WERI-Rb-1 (cell line): ENCODE results near the gene ANO4.

Source experiments
- DNase-seq: peaks from one replicate; pipeline ENCODE4 v3.0.0-alpha.2; 2020
- H3K27ac ChIP-seq: fragments of 250-450 bp; sonication (Bioruptor Pico); 2 replicates; pipeline ENCODE4 v1.5.1; 2020; ENCODE audit warnings: mild to moderate bottlenecking, moderate library complexity
- H3K27me3 ChIP-seq: fragments of 250-450 bp; sonication (Bioruptor Pico); 2 replicates; pipeline ENCODE4 v1.5.1; 2021; ENCODE audit warnings: mild to moderate bottlenecking, low read depth, moderate library complexity; ENCODE audit not compliant: insufficient read depth, severe bottlenecking
- H3K36me3 ChIP-seq: fragments of 250-450 bp; sonication (Bioruptor Pico); 2 replicates; pipeline ENCODE4 v1.5.1; 2020; ENCODE audit warnings: mild to moderate bottlenecking, moderate library complexity
- H3K4me3 ChIP-seq: 2 replicates; pipeline ENCODE4 v1.5.1; 2011; ENCODE audit warnings: low read depth, mild to moderate bottlenecking, control low read depth, low read length
- H3K9me3 ChIP-seq: fragments of 250-450 bp; sonication (Bioruptor Pico); 2 replicates; pipeline ENCODE4 v1.5.1; 2021; ENCODE audit warnings: mild to moderate bottlenecking, moderate library complexity; ENCODE audit not compliant: severe bottlenecking
- TF ChIP-seq, protein P1 (sequence below): IDR thresholded peaks from 2 replicates; pipeline ENCODE4 v1.5.1; 2011; ENCODE audit warnings: low read depth, mild to moderate bottlenecking, control low read depth, inconsistent platforms, low read length

Gene ANO4

GRCh38 chr12:100830003-100830795, 35.6 kb downstream of the ANO4 start:
- TF ChIP-seq, protein P1, sequence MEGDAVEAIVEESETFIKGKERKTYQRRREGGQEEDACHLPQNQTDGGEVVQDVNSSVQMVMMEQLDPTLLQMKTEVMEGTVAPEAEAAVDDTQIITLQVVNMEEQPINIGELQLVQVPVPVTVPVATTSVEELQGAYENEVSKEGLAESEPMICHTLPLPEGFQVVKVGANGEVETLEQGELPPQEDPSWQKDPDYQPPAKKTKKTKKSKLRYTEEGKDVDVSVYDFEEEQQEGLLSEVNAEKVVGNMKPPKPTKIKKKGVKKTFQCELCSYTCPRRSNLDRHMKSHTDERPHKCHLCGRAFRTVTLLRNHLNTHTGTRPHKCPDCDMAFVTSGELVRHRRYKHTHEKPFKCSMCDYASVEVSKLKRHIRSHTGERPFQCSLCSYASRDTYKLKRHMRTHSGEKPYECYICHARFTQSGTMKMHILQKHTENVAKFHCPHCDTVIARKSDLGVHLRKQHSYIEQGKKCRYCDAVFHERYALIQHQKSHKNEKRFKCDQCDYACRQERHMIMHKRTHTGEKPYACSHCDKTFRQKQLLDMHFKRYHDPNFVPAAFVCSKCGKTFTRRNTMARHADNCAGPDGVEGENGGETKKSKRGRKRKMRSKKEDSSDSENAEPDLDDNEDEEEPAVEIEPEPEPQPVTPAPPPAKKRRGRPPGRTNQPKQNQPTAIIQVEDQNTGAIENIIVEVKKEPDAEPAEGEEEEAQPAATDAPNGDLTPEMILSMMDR, result no peak
- Histone ChIP-seq H3K27ac (no peak overlapping the region), H3K27me3 (no peaks in the 10 kb centered on the region), H3K9me3 (no peaks in the 10 kb centered on the region), H3K4me3 (no peak overlapping the region), H3K36me3 (no peaks in the 10 kb centered on the region)
- DNase-seq, result no peak

- Histone ChIP-seq H3K4me3 (no peak overlapping the region), H3K27ac (no peak overlapping the region), H3K9me3 (no peaks in the 10 kb centered on the region), H3K36me3 (no peaks in the 10 kb centered on the region), H3K27me3 (no peaks in the 10 kb centered on the region)
- TF ChIP-seq, protein P1, result no peak
- DNase-seq, result no peak
Observed at GRCh38 chr12:100833282-100833681, 38.7 kb downstream of the ANO4 start.

DNA sequence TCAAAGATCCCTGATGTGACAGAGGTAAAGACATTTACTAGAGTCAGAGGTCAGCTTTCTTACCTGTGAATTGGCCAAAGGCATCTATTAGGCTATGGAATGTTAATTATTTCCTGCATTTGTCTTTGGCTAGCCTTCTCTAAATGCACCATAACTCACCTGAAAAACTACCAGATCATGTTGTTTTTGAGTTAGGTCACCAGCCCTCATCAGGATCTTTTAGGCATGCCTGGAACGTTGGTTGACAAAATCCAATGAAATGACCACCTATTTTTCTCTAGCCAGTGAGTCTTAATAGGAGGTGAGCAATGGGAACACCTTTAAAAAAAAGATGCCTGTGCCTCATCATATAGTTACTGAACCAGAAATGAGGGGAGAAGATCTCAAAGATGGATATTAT, 46.2 kb downstream of the ANO4 start:
- no peaks in the 10 kb centered on the region for H3K9me3 ChIP-seq
- no peak overlapping the region for H3K4me3 ChIP-seq
- H3K27ac ChIP-seq, result no peak overlapping the region
- no peaks in the 10 kb centered on the region for H3K36me3 ChIP-seq
- TF ChIP-seq, protein P1, result no peak
- DNase-seq, result no peak
- H3K27me3 ChIP-seq, result no peaks in the 10 kb centered on the region

- H3K9me3 ChIP-seq, result no peaks in the 10 kb centered on the region
- H3K27me3 ChIP-seq, result no peaks in the 10 kb centered on the region
- no peak overlapping the region for H3K27ac ChIP-seq
- TF ChIP-seq, protein P1, result no peak
- H3K4me3 ChIP-seq, result no peak overlapping the region
- H3K36me3 ChIP-seq, result no peaks in the 10 kb centered on the region
- no peak for DNase-seq
Observed at GRCh38 chr12:100842156-100842555, 47.6 kb downstream of the ANO4 start.

GRCh38 chr12:100843061-100843460, 48.5 kb downstream of the ANO4 start:
- TF ChIP-seq, protein P1, result no peak
- no peak overlapping the region for H3K4me3 ChIP-seq
- H3K27ac ChIP-seq, result no peak overlapping the region

GRCh38 chr12:100845095-100845494, 50.5 kb downstream of the ANO4 start:
- Histone ChIP-seq H3K27me3 (no peaks in the 10 kb centered on the region), H3K27ac (no peak overlapping the region), H3K4me3 (no peak overlapping the region), H3K36me3 (no peaks in the 10 kb centered on the region), H3K9me3 (no peaks in the 10 kb centered on the region)
- TF ChIP-seq, protein P1, result no peak
- no peak for DNase-seq

More at GRCh38 chr12:100843061-100843460, 48.5 kb downstream of the ANO4 start:
- Histone ChIP-seq H3K9me3 (no peaks in the 10 kb centered on the region), H3K27me3 (no peaks in the 10 kb centered on the region), H3K36me3 (no peaks in the 10 kb centered on the region)
- DNase-seq, result no peak
